T-helper 22 cell (primary cell): Measurements from ENCODE around the gene BRD2.
A peak's percentile ranks its signal among the peaks of the same experiment; 100 is the strongest.

Experiments used
- DNase-seq: peaks from one replicate; pipeline ENCODE4 v3.0.0-alpha.2; 2020; ENCODE audit warnings: low read depth

The BRD2 gene

DNA sequence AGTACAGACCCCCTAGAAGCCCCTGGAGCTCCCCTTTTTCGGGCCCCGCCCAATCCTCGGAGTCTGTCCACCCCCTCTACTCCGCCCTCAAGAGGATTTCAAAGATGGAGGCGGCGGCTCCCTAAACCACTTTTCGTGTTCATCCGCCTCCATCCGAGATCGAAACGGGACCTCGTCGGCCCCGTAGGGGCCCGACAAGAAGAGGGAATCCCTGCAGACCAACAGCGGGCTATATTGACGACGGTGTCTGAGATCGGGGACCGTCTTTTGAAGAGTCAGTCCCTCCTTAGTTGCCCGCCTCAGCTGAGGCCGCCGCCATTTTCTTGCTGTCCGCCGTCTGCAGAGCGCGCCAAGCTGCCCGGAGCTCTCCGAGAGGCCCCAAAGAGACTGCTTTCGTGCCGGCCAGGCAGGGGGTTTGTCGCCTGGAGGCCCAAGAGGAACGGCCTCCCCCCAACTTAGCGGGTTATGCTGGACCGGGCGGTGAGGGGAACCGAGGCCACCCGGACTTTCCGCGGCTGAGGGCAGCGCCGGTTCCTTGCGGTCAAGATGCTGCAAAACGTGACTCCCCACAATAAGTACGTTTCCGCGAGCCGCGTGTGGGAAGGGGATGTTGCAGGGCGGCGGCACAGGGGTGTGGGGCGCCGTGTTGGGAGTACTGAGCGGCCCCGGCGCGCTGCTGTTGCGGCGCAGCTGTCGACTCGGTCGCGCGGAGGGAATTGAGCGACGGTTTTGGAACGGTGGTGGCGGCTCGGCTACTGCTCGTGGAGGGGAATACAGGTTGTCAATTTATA is 4.2 kb downstream of the BRD2 start:
- DNase-seq, result peak; percentile 42

- DNase-seq, result peak; percentile 69
These were observed 5.0 kb downstream of the BRD2 start for GRCh38 chr6:32973144-32974015.

- DNase-seq, result no peak
These were observed 5.6 kb downstream of the BRD2 start for GRCh38 chr6:32974016-32974333.

DNA sequence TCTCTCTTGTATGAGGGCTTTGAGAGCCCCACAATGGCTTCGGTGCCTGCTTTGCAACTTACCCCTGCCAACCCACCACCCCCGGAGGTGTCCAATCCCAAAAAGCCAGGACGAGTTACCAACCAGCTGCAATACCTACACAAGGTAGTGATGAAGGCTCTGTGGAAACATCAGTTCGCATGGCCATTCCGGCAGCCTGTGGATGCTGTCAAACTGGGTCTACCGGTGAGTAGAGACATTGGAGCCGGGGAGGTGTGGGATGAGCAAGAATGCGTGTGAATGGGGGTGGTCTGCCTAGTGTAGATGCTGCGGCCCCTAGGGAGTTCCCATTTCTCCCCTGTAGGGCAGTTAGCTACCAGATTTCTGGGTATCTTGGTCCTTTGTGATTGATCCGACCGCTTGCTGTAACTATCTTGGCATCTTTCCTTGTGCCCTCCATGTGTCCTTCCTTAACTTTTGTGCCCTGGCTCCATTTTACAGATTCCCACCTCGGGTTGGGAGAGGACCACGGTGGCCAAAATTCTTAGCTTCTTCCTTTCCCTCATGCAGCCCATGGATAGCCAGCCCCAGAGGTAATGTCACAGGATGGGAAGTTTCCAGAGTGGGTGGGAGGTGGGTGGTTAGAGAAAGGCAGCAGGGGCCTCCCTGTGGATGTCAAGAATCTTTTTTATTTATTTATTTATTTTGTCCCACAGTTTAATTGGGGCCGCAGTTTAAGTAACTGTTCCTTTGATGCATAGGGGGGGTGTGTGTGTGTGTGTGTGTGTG is 6.3 kb downstream of the BRD2 start:
- DNase-seq, result no peak

DNA sequence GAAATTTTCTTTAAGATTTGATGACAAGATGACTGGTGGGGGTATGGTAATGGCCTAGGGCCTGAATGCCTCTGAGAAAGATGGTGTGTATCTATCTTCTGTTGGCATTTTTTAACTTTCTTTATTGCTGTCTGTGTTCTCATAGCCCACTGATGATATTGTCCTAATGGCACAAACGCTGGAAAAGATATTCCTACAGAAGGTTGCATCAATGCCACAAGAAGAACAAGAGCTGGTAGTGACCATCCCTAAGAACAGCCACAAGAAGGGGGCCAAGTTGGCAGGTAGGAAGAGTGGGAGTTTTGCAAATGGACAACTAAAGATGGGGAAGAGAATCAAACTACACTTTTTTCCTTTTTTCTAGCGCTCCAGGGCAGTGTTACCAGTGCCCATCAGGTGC is 7.5 kb downstream of the BRD2 start:
- DNase-seq, result no peak

GRCh38 chr6:32976334-32977069 is 8.1 kb downstream of the BRD2 start:
- no peak for DNase-seq

- DNase-seq, result no peak
These were observed 9.0 kb downstream of the BRD2 start for GRCh38 chr6:32977272-32977952.

GRCh38 chr6:32977953-32978324 is 9.5 kb downstream of the BRD2 start:
- no peak for DNase-seq

DNA sequence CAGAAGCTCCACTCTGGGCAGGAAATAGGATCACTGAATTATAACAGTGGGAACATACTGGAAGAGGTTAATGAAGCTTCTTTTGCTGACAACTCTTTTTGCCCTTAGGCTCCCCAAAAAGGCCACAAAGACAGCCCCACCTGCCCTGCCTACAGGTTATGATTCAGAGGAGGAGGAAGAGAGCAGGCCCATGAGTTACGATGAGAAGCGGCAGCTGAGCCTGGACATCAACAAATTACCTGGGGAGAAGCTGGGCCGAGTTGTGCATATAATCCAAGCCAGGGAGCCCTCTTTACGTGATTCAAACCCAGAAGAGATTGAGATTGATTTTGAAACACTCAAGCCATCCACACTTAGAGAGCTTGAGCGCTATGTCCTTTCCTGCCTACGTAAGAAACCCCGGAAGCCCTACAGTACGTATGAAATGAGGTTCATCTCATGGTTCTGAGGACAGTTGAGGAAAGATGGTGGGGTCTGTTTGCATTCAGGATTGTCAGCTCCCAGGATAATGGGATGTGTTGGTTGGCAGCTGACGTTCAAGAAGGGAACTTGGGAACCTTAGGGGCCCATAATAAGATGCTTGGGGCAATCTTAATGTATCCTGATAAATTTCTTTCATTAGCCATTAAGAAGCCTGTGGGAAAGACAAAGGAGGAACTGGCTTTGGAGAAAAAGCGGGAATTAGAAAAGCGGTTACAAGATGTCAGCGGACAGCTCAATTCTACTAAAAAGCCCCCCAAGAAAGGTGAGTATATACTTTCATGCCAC is 11.5 kb downstream of the BRD2 start:
- DNase-seq, result no peak

DNA sequence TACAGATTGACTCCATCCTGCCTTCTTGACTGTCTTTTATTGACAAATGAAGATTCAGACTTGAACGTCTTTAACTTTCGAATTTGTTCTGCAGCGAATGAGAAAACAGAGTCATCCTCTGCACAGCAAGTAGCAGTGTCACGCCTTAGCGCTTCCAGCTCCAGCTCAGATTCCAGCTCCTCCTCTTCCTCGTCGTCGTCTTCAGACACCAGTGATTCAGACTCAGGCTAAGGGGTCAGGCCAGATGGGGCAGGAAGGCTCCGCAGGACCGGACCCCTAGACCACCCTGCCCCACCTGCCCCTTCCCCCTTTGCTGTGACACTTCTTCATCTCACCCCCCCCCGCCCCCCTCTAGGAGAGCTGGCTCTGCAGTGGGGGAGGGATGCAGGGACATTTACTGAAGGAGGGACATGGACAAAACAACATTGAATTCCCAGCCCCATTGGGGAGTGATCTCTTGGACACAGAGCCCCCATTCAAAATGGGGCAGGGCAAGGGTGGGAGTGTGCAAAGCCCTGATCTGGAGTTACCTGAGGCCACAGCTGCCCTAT is 12.2 kb downstream of the BRD2 start:
- DNase-seq, result no peak

GRCh38 chr6:32982084-32982701 is 13.8 kb downstream of the BRD2 start:
- no peak for DNase-seq

DNA sequence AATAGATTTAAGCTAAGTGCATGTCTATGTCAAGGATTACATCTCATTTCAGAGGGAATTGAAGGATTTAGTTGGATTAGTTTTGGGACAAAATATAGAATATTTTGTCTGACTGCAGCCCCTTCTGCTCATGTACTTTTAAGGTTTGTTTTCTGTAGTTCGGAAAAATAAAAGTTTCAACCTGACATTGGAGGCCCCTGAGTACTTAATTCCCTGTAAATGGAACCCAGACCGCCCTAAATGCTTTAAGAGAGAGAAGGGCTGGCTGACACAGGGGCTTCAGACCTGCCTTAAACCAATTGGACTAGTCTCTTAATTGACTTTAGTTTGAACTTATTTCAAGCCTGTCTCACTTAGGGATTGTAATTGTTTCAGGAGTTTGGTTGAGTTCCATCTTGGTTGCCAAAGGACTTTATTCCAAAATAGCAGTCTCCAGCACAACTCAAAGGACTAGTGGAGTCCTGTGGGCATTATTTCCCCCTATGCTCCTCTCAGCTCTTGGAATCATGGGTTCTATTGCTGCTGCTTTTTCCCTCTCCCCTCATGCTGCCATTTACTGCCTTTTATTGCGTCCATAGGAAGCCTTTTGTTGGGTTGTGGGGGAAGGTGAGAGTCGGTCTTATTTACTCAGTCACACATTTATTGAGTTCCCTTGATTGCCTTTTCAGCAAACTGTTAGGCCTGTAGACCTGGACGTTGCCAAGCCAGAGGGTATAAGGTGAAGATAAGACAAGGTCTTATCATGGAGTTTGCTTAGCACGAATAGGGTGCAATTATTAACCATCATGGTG is 14.5 kb downstream of the BRD2 start:
- no peak for DNase-seq

- no peak for DNase-seq
These were observed 15.1 kb downstream of the BRD2 start for GRCh38 chr6:32983493-32983848.

DNA sequence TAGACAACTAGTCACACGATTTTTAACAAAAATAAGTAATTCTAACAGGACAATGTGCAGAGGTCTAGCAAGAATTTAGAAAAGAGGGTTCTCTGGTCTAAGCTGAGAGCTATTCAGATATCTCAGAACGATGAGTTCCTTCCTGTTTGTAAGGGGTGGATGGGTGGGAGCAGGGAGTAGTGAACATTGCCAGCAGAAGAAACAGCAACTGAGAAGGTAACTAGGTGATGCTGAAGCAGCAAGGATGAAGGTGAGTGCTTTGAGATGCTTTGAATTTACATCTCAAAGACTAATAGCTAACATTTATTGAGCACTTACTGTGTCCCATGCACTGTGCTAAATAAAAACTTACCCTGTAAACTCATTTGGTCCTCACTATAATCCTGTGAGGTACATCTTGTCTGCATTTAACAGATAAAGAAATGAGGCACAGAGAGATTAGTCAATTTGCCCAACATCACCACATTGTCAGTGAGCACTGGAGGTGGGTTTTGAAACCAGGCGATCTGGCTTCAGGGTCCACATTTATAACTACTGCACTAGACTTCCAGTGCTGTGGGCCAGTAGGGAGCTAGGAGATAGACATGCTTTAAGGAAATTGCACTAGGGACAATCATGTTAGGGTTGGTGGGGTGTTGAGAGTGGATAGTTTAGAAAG is 15.7 kb downstream of the BRD2 start:
- no peak for DNase-seq

- peak; percentile 70 for DNase-seq
These were observed 16.4 kb downstream of the BRD2 start for GRCh38 chr6:32984622-32985389.

DNA sequence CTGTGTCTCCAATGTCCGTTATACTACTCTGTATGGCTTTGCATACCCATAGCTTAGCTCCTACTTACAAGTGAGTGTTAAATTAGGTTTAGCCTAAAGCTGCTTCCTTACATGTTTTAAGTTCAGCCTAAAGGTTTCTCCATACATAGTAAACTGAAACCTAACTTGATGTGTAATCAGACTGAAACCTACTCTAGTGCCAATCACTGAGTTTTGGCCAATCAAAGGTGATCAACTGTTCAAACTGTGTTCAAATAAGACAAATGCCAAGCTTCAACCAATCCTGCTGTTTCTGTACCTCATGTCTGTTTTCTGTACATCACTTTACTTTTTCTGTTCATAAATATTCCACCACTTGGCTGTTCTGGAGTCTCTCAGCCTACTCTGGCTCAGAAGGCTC is 21.0 kb downstream of the BRD2 start:
- no peak for DNase-seq

GRCh38 chr6:32991972-32992371 is 23.6 kb downstream of the BRD2 start:
- no peak for DNase-seq
